ENCODE measurements around the gene RAB4A.

RAB4A gene

DNA sequence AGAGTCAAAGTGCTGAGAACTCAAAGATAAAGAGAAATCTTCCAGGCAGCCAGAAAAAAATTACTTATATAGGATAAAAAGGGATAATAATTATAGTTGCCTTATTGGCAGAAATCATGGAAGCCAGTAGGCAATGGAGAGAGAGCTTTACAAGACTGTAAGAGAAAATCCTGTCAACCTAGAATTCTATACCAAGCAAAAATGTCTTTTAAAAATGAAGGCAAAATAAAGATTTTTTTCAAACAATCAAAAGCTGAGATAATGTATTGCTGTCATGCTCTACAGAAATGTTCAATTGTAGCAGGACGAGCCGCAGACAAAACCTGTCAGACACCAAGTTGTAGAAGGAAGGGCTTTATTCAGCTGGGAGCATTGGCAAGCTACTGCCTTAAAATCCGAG is 26.8 kb upstream of the RAB4A start:
- no peak for DNase-seq (ENCODE audit: low read depth in 2 of 2)

DNA sequence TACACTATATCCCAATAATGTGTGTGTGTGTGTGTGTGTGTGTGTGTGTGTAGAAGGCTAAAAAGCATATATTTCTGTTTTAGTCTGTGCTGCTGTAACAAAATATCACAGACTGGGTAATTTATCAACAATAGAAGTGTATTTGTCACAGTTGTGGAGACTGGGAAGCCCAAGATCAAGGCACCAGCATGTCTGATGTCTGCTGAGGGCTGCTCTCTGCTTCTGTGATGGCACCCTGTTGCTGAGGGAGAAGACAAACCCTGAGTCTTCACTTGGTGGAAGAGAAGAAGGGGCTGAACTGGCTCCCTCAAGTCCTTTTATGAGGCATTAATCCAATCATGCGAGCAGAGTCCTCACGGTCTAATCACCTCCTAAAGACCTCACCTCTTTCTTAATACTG is 23.0 kb upstream of the RAB4A start:
- no peak for DNase-seq (ENCODE audit: low read depth in 2 of 2)

DNA sequence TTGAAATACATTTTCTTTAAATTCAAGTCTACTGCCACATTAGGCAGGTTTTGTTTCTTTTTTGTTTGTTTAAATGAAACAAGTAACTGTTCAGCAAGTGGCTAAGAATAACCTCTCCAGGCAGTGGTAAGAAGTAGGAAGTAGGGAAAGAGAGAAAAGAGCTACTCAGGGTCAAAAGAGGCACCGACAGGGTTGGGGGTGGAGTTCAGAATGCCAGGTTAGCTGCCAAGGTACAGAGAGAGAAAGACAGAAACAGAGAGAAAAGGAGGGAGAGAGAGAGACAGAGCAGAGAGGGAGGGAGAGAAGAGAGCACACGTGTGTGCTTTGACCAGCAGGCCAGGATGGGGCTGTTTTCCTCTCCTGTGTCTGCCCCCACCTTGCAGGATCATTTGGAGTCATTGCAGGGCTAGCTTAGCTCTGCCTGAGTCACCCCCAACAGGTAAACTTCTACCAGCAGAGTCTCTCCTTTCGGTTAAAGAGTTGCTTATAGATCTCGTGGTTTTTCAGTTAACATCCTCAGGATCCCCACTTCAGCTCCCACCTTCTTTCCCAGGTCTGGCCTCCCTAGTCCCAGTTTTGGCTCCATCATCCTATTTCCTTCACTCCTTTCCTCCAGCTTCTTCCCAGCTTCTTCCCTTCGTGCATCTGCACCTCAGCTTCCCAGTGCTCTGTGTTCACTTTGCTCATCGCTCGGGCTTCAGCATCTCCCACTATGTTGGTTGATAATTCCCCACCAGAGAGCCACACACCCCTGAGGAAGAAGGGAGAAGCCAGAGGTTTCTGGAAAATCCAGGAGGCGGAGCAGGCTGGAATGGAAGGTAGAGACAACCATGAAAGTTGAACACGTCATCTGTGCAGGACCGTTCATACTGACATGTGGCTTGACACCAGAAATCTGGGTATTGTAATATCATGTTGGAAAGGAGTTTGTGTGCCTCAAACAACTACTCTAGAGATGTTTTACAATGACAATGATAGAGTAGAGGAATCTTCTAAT is 21.8 kb upstream of the RAB4A start:
- no peak for DNase-seq (ENCODE audit: low read depth in 2 of 2)

DNA sequence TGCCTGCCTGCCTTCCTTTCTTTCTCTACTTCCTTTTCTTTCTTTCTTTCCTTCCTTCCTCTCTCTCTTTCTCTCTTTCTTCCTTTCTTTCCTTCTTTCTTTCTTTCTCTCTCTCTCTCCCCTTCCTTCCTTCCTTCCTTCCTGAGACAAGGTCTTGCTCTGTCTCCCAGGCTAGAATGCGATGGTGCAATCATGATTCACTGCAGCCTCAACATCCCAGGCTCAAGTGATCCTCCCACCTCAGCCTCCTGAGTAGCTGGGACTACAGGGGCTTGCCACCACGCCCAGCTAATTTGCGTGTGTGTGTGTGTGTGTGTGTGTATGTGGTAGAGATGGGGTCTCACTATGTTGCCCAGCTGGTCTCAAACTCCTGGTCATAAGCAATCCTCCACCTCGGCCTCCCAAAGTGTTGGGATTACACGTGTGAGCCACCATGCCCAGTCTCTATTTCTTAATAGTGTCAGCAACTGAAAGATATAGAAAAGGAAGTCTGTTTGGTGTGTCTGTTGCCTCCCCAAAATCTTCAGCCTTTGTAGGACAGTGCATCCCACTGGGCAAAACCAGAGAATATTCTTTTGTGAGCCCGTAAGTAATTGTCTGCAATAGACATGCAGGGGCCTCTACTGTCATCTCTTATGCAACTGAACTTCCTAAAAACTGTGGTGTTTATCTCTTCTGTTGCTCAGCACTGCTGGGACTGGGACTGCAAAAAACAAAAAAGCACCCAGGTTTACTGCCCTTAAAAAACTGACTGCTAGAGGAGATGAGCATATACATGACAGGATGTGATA is 20.9 kb upstream of the RAB4A start:
- no peak for DNase-seq (ENCODE audit: low read depth in 2 of 2)

DNA sequence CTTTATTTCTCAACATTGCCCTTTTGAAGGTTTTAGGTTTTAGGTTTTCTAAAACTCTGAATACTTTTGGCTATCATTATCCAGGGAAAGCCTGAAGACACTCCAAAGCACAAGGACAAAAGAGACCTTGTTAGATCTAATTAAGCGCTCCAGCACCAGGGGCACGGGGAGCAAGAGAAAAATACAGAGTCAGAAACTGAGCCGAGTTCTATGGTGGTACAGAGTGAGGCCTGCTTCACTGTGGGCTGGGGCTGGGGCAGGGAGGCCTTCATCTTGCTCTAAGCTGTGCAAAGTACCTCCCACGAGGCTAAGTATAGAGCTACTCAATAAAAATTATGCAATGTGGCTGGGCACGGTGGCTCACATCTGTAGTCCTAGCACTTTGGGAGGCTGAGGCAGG is 19.7 kb upstream of the RAB4A start:
- no peak for DNase-seq (ENCODE audit: low read depth in 2 of 2)

DNA sequence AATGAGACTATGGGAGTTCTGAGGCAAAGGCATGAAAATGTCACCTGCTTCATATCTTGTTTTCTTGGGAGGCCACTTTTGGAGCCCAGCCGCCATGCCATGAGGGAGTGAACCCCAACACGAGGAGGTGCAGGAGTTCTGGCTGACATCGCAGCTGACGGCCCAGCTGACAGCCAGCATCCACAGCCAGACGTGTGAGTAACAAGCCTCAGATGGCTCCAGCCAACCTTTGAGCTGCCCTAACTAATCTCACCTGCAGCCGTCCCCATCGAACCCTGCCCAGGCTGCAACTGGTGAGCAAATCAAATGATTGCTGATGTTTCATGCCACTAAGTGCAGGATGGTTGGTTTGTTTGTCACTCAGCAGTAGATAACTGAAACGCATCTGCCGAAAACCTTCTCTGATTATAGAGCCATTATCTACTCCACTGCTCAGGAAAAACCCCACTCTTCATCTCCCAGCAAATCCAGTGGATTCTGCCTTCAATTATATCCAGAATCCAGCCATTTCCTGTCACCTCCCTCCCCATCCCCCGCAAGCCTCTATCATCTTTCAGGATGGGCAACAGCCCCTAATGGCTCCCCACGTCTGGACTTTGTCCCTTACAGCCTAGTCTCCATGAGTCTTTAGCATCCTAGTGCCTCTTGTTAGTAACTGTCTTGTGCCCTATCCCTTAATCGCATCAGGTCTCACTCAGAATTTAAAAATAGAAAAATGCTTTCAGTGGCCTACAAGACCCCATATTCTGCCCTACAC is 18.5 kb upstream of the RAB4A start:
- no peak for DNase-seq (ENCODE audit: low read depth in 2 of 2)

DNA sequence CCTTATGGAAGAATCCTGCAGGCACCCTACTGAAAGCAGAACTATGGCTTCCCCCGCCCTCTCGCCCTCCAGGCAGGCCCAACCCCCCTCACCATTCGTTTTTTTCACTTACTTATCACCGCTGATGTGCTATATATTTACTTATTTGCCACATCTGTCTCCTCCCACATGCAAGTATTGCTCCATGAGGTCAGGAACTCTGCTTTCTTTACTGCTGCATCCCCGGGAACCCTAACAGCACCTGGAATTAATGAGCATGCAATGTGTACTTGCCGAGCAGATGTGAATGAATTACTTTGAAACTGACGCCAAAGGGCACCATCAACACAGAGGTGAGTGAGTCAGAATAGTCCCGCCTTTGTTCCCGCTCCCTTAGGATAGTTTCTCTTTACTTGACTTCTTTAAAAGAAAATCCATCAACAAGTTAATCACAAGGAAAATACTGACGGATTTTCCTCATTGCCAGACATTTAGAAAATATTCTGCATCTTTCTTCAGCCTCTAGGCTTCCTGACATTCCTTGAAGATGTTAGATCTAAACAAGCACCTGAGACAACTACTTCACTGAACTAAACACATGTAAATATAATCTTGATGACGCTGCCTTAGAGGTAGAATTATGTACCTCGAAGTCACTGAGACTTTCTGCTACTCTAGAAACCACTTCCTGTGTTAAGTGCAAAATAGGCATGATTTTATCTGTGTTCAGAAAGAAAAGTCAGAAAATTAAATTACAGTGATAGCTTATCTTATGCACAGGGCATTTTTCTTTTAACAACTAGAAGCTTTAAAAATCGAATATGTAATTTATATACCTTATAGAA is 17.5 kb upstream of the RAB4A start:
- peak in 1 of 2 experiments; percentile 12 for DNase-seq (ENCODE audit: low read depth in 2 of 2)

DNA sequence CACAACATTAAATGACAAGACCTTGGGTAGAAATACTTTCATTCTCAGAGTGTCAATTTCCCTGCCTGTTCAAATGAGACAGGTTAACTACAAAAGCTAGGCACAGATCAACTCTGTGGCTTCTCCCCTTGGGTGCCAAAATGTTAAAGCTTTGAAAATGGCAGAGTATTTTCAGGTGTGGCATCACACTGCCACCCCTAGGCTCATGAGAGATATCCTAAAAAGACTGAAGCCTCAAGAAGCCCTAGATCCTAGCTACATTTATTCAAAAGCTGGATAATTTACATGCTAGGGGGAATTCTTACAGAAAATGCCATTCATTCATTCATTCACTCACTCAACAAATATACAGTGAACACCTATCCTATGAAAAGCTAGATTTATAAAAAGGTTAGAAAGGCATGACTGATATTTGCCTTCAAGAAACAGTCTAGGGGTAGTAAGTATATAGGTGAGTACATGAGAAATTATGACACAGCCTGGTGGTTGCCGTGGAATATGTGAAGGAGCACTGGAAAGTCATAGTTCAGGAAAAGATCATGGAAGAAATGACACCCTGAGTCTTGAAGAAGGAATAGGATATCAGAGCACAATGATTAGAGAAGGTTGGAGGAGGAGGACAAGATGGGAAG is 15.9 kb upstream of the RAB4A start:
- DNase-seq (ENCODE audit: low read depth in 2 of 2): no peak

DNA sequence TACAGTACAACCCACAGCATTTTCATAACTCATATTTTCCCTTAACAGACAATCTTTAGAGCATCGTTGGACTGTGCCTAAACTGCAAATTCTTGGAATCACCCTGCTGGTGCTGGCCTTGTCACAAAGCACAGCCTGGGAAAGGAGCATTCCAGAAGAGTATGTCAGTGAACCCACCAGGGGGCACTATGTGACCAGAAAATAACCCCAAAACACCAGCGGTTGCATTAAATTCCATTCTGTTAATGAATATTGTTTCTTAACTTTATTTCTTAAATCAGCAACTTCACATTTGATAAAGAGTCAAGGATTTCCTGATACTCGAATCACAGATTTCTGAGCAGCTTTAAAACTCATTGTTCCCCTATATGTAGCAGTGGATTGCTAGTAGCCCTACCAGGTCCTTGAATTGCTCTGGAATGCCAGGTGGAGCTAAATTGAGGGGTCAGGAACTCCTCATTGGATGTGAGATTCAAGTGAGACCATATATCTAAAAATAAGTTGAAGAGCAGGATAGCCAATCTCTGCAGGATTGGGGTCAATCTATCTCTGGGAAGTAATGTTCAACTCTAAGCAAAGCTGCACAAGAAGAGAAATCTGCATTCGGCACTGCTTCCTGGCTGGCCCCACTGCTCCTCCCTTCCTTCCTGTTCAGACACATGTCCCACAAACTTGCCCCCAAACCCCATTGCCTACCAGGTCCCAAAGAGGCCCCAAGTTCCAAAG is 12.7 kb upstream of the RAB4A start:
- DNase-seq (ENCODE audit: low read depth in 2 of 2): peak in 1 of 2 experiments; percentile 16

DNA sequence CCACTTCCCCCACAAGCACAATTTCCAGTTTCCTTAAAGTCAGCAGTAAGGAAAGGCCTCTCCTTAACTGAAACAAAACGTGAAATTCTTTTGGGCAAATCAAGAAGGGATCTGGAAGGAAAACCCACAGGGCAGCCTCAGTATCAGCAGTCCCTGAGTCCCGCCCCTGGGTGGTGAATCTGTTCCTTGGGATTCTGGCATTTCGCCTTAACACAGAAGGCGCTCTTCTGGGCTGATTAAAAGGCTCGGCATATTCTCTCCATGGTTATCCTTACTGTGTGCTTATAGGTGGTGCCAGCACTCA is 12.2 kb upstream of the RAB4A start:
- no peak for DNase-seq (ENCODE audit: low read depth in 2 of 2)

DNA sequence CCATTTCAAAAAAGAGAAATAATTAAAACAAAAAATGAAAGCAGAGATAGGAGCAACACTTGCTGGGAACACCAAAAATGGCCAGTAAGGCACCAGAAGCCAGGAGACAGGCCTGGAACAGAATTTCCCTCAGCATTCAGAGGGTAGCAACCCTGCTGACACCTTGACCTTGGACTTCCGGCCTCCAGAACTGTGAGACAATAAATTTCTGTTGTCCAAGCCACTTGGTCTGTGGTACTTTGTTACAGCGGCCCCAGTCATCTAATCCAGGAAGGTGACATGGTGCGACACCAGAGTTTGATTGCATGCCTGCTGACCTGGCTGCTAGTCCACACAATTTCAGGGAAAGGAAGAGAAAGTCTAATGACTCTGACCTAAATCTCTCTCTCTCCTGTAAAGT is 10.6 kb upstream of the RAB4A start:
- DNase-seq (ENCODE audit: low read depth in 2 of 2): no peak

DNA sequence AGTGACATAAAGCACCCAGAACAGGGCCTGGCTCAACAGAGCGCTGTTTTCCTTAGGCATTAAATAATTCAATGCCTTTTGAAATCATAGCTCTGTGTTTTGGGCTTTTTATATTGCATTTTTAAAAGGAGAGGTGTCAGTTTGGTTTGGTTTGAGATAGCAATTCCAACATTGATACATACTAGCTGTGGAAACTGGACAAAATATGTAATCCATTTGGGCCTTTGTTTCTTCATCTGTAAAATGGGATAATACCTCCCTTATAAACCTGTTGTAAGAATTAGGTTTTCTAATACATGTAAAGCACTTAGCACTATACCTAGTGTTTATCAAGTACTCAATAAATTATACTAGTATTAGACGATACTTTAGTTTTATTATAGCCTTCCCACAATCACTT is 8.7 kb upstream of the RAB4A start:
- DNase-seq (ENCODE audit: low read depth in 2 of 2): no peak

DNA sequence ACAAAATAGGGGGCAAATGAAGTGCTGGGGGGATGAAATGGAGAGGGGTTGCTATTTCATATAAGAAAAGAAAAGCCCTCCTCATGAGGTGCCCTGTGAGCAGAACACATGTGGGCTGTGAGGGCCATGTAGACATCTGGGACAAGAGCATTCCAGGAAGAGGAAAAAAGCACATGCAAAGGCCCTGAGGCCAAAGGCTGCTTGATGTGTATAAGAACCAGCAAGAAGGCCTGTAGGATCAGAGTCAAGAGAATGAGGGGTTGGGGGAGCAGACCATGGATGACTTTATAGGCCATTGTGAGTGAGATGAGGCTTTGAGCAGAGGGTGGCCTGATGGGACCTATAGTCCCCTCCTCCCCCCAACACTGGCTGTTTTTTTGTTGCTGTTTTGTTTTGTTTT is 7.7 kb upstream of the RAB4A start:
- DNase-seq (ENCODE audit: low read depth in 2 of 2): no peak

DNA sequence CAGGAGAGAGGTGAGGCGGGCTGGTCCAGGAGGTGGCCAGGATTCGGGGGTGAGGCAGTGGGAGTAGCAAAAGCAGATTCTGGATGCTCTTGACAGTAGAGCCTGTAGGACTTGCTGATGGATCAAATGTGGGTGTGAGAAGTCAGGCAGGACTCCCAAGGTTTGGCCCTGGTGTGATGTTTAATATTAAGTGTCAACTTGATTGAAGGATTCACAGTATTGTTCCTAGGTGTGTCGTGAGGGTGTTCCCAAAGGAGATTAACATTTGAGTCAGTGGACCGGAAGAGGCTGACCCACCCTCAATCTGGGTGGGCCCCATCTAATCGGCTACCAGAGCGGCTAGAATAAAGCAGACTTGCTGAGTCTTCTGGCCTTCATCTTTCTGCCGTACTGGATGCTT is 6.8 kb upstream of the RAB4A start:
- no peak for DNase-seq (ENCODE audit: low read depth in 2 of 2)

DNA sequence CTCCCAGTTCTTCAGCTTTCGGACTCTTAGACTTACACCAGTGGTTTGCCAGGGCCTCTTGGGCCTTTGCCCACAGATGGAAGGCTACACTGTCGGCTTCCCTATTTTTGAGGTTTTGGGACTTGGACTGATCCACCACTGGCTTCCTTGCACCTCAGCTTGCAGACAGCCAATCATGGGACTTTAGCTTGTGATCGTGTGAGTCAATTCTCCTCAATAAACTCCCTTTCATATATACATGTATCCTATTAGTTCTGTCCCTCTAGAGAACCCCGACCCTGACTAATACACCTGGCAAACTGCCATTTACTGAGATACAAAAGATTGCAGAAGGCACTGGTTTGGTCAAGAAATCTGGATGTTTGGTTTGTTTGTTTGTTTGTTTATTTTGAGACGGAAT is 6.4 kb upstream of the RAB4A start:
- no peak for DNase-seq (ENCODE audit: low read depth in 2 of 2)

DNA sequence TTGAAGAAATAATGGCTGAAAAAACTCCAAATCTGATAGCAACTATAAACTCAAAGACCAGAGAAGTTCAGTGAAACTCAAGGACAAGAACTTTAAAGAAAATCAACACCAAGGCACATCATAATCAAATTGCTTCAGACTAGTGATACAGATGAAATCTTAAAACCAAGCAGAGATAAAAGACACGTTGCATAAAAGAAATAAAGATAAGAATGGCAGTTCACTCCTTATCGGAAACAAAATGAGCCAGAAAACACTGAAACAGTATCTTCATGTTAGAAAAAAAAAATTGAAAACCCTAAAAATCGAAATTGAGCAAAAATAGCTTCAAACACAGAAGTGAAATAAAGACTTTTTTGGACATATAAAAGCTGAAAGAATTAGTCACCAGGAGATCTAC is 4.6 kb upstream of the RAB4A start:
- no peak for DNase-seq (ENCODE audit: low read depth in 2 of 2)

DNA sequence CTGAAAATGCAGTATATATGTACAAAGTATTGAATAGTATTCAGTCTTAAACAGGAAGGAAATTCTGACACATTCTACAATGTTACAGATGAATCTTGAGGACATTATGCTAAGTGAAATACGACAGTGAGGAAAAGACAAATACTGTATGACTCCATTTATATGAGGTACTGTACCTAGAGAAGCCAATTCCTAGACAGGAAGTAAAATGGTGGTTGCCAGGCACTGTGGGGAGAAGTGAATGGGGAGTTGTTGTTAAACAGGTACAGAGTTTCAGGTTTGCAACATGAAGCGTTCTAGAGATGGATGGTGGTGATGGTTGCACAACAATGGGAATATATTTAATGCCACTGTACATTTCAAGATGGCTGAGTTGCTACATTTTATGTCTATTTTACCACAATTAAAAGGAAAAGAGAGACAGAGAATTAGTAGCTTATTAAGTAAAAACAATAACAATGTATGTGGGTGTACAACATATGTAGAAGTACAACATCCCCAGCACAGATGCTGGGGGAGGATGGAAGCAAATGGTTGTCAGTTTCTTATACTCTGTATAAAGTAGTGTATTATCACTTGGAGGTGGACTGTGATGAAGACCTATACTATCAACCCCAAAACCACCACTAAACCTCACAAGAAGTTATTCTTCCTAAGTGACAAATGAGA is 3.9 kb upstream of the RAB4A start:
- DNase-seq (ENCODE audit: low read depth in 2 of 2): no peak

DNA sequence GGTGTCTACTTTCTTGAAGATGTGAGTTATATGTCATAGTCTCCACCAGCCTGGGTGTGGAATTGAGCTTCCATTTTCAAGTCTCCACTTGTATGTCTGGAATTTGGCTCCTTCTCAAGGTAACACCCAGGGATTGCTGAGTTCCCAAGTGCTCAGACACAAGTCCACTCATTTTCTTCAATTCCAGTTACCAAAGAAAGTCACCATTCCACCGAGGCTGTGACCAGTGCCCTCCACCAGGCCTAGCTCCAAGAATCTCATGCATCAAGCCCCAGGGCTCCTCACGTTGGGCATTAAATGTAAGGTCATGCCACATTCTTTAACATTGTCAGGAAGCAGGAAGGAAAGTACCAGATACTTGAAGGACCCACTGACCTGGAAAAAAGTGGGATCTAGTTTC is 2.4 kb upstream of the RAB4A start:
- no peak for DNase-seq (ENCODE audit: low read depth in 2 of 2)

DNA sequence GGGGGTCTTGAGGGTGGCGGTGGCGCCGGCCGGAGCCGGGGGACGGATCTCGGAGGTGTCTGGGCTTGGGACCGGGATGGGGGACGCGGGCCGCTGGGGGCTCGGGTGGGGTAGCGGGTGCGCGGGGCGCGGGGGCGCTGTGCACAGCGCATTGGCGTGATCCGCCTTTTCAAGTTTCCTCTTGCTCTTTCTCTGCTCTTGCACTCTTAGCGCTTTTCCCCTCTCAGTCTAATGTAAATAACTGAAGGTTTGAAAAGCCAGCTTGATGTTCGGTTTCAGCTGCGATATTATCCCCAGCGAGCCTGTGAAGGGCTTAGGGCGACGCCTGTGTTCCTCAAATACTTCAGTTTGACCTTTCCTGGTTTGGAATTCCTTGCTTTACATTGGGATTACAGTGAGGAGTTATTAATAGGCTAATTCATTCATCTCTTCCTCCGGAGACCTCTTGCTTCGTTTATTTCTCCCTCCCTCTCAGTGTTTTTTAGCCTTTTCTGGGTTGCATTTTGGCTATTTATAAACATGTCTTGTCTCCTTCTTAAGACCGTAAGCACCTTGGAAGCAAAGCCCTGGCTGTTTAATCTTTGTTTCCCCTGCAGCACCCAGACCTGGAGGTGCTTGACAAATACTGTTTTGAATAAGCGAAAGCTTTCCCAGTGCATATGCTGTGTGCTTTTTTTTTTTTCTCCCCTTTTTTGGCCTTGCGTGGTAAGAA is 693 bp downstream of the RAB4A start:
- DNase-seq (ENCODE audit: low read depth in 2 of 2): no peak

Measured in fibroblast of skin of left biceps (primary cell).